MM.1S (cell line): ENCODE data around the gene ZC2HC1B.

ENCODE experiments used
- DNase-seq: peaks from one replicate; pipeline ENCODE4 v3.0.0-alpha.2; 2015
- H2AFZ ChIP-seq: fragments of 300-600 bp; sonication (generic); 2 replicates; pipeline ENCODE4 v1.6.0; 2016; ENCODE audit warnings: antibody characterized with exemption, low read length
- H3F3A ChIP-seq: fragments of 300-600 bp; sonication (generic); 2 replicates; pipeline ENCODE4 v1.6.1; 2016; ENCODE audit warnings: mild to moderate bottlenecking, antibody characterized with exemption, low read length, moderate library complexity, mixed read lengths; ENCODE audit not compliant: insufficient read depth
- H3K27ac ChIP-seq: fragments of 300-600 bp; sonication (generic); 2 replicates; pipeline ENCODE4 v1.5.1; 2016; ENCODE audit warnings: mild to moderate bottlenecking, low read length
- H3K27me3 ChIP-seq: fragments of 300-600 bp; sonication (generic); replicated peaks from 2 replicates; pipeline ENCODE4 v1.6.0; 2016; ENCODE audit warnings: low read length; ENCODE audit not compliant: insufficient read depth
- H3K36me3 ChIP-seq: fragments of 300-600 bp; sonication (generic); replicated peaks from 2 replicates; pipeline ENCODE4 v1.6.1; 2016; ENCODE audit warnings: mild to moderate bottlenecking, low read length, mixed read lengths; ENCODE audit not compliant: insufficient read depth
- H3K4me1 ChIP-seq: fragments of 300-600 bp; sonication (generic); 2 replicates; pipeline ENCODE4 v1.6.1; 2016; ENCODE audit warnings: low read length, mixed read lengths
- H3K4me2 ChIP-seq: fragments of 300-600 bp; sonication (generic); 2 replicates; pipeline ENCODE4 v1.6.0; 2016; ENCODE audit warnings: low read depth, low read length
- H3K4me3 ChIP-seq: fragments of 300-600 bp; sonication (generic); 2 replicates; pipeline ENCODE4 v1.5.1; 2016; ENCODE audit warnings: low read length, mixed read lengths
- H3K79me2 ChIP-seq: fragments of 300-600 bp; sonication (generic); 2 replicates; pipeline ENCODE4 v1.6.1; 2016; ENCODE audit warnings: mixed run types, low read length, mixed read lengths
- H3K9ac ChIP-seq: fragments of 300-600 bp; sonication (generic); 2 replicates; pipeline ENCODE4 v1.6.1; 2016; ENCODE audit warnings: low read length, mixed read lengths
- H3K9me2 ChIP-seq: fragments of 300-600 bp; sonication (generic); replicated peaks from 2 replicates; pipeline ENCODE4 v1.6.1; 2016; ENCODE audit warnings: mild to moderate bottlenecking, low read length, mixed read lengths; ENCODE audit not compliant: insufficient read depth
- H3K9me3 ChIP-seq: fragments of 300-600 bp; sonication (generic); replicated peaks from 2 replicates; pipeline ENCODE4 v1.6.1; 2016; ENCODE audit warnings: mild to moderate bottlenecking, low read length, mixed read lengths; ENCODE audit not compliant: insufficient read depth
- H4K20me1 ChIP-seq: fragments of 300-600 bp; sonication (generic); 2 replicates; pipeline ENCODE4 v1.6.1; 2016; ENCODE audit warnings: mild to moderate bottlenecking, low read length, moderate library complexity, mixed read lengths; ENCODE audit not compliant: insufficient read depth
- EZH2 ChIP-seq: fragments of 300-600 bp; sonication (generic); optimal IDR thresholded peaks from 2 replicates; pipeline ENCODE3; 2017; ENCODE audit warnings: low read depth, mild to moderate bottlenecking, antibody characterized with exemption, low read length, mixed read lengths
- EZH2phosphoT487 ChIP-seq: fragments of 300-600 bp; sonication (generic); IDR thresholded peaks from 2 replicates; pipeline ENCODE4 v1.6.1; 2018; ENCODE audit warnings: antibody characterized with exemption, low read length
- TF ChIP-seq, protein P1 (sequence below): fragments of 300-600 bp; sonication (generic); IDR thresholded peaks from 2 replicates; pipeline ENCODE4 v1.5.1; 2016; ENCODE audit warnings: antibody characterized with exemption, low read length, mixed read lengths

ZC2HC1B gene, protein sequence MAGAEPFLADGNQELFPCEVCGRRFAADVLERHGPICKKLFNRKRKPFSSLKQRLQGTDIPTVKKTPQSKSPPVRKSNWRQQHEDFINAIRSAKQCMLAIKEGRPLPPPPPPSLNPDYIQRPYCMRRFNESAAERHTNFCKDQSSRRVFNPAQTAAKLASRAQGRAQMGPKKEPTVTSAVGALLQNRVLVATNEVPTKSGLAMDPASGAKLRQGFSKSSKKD

GRCh38 chr6:143864234-143864633, at the start of gene ZC2HC1B:
Gene ZC2HC1B (plus strand): TSS chr6:143864474. CDS start chr6:143864540, 66 bp downstream.
- no peak within 1 kb of the TSS for H3K9ac ChIP-seq
- H3K27ac ChIP-seq = no peak within 1 kb of the TSS
- no peaks in the 10 kb centered on the region for H3K79me2 ChIP-seq
- no peaks in the 10 kb centered on the region for H3K9me2 ChIP-seq
- TF ChIP-seq EZH2phosphoT487 (no peak), EZH2 (no peak)
- TF ChIP-seq, protein P1, sequence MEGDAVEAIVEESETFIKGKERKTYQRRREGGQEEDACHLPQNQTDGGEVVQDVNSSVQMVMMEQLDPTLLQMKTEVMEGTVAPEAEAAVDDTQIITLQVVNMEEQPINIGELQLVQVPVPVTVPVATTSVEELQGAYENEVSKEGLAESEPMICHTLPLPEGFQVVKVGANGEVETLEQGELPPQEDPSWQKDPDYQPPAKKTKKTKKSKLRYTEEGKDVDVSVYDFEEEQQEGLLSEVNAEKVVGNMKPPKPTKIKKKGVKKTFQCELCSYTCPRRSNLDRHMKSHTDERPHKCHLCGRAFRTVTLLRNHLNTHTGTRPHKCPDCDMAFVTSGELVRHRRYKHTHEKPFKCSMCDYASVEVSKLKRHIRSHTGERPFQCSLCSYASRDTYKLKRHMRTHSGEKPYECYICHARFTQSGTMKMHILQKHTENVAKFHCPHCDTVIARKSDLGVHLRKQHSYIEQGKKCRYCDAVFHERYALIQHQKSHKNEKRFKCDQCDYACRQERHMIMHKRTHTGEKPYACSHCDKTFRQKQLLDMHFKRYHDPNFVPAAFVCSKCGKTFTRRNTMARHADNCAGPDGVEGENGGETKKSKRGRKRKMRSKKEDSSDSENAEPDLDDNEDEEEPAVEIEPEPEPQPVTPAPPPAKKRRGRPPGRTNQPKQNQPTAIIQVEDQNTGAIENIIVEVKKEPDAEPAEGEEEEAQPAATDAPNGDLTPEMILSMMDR = no peak
- H3K4me3 ChIP-seq = no peak within 1 kb of the TSS
- no peaks in the 10 kb centered on the region for H3K9me3 ChIP-seq
- H3K27me3 ChIP-seq = no peaks in the 10 kb centered on the region
- H3F3A ChIP-seq = no peaks in the 10 kb centered on the region
- DNase-seq = no peak
- H3K4me1 ChIP-seq = no peaks in the 10 kb centered on the region
- no peaks in the 10 kb centered on the region; the same call in 1 of the 2 replicates for H3K36me3 ChIP-seq
- H2AFZ ChIP-seq = no peak within 1 kb of the TSS
- no peaks in the 10 kb centered on the region for H4K20me1 ChIP-seq
- no peak within 1 kb of the TSS for H3K4me2 ChIP-seq

DNA sequence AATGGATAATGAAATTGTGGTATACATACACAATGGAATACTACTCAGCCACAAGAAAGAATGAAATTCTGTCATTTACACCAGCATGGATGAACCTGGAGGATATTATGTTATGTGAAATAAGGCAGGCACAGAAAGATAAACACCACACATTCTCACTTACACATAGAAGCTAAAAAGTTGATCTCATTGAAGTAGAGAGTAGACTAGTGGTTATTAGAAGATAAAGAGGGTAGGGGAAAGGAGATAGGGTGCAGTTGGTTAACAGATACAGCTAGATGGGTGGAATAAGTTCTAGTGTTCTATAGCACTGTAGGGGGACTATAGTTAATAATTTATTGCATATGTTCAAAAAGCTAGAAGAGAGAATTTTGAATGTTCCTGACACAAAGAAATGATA, 46.7 kb upstream of the ZC2HC1B start:
- Histone ChIP-seq H3K79me2 (no peaks in the 10 kb centered on the region), H3K4me2 (no peak overlapping the region), H3K4me1 (no peaks in the 10 kb centered on the region), H3F3A (no peaks in the 10 kb centered on the region), H4K20me1 (no peaks in the 10 kb centered on the region), H3K4me3 (no peak overlapping the region), H3K9me3 (no peaks in the 10 kb centered on the region), H3K27me3 (no peaks in the 10 kb centered on the region), H3K9me2 (no peaks in the 10 kb centered on the region), H3K9ac (no peak overlapping the region), H3K36me3 (no peaks in the 10 kb centered on the region), H3K27ac (no peak overlapping the region), H2AFZ (no peak overlapping the region)
- DNase-seq = no peak
- TF ChIP-seq, protein P1 = no peak
- TF ChIP-seq EZH2phosphoT487 = no peak
- TF ChIP-seq EZH2 = no peak

DNA sequence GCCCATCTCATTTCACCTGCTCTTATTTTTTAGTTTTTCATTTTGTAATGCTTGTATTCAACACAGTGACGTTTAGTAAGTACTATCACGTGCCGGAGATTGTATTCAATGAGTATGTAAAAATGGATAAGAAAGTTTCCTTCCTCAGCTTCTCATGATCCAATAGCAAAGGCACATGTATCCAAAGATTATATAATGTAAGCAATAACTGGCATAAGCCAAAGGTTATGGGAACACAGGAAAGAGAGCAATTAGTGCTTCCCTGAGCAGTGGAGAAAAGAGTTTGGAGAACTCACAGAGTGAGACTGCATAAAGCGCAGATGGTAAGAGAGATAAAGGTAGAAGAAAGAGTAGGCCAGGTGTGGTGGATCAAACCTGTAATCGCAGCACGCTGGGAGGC, 42.9 kb upstream of the ZC2HC1B start:
- H3K27me3 ChIP-seq = no peaks in the 10 kb centered on the region
- H3K9me2 ChIP-seq = no peaks in the 10 kb centered on the region
- TF ChIP-seq EZH2phosphoT487 = no peak
- TF ChIP-seq EZH2 = no peak
- TF ChIP-seq, protein P1 = no peak
- no peak overlapping the region for H3K27ac ChIP-seq
- DNase-seq = no peak
- no peak overlapping the region for H2AFZ ChIP-seq
- H3K79me2 ChIP-seq = no peaks in the 10 kb centered on the region
- H3K36me3 ChIP-seq = no peaks in the 10 kb centered on the region
- no peaks in the 10 kb centered on the region for H3K9me3 ChIP-seq
- no peaks in the 10 kb centered on the region for H3F3A ChIP-seq
- H3K4me3 ChIP-seq = no peak overlapping the region
- H3K9ac ChIP-seq = no peak overlapping the region
- H4K20me1 ChIP-seq = no peaks in the 10 kb centered on the region
- no peak overlapping the region for H3K4me2 ChIP-seq
- H3K4me1 ChIP-seq = no peaks in the 10 kb centered on the region
